NB4 (cell line): ENCODE results near the gene B4GALT3.
A peak's percentile ranks its signal among the peaks of the same experiment; 100 is the strongest.

Source experiments
- DNase-seq: peaks from one replicate; pipeline ENCODE4 v3.0.0; 2010; ENCODE audit warnings: low read depth
- H3K4me3 ChIP-seq: one replicate; pipeline ENCODE4 v1.5.1; 2011; ENCODE audit warnings: mild to moderate bottlenecking, low read depth, low read length, moderate library complexity
- CTCF ChIP-seq: IDR thresholded peaks from one replicate; pipeline ENCODE4 v1.5.1; 2012; ENCODE audit warnings: low read depth, low read length
- MAX ChIP-seq: IDR thresholded peaks from 2 replicates; pipeline ENCODE4 v1.6.1; 2011; ENCODE audit warnings: low read depth, low read length
- MYC ChIP-seq: IDR thresholded peaks from 2 replicates; pipeline ENCODE4 v1.6.1; 2011; ENCODE audit warnings: low read depth, low read length
- POLR2A ChIP-seq: IDR thresholded peaks from 2 replicates; pipeline ENCODE4 v1.6.1; 2011; ENCODE audit warnings: mild to moderate bottlenecking; ENCODE audit not compliant: insufficient read length; ENCODE audit errors: extremely low read depth

The B4GALT3 gene

GRCh38 chr1:161162052-161162451 lies 15.3 kb downstream of the B4GALT3 start:
- TF ChIP-seq POLR2A (no peak), CTCF (no peak), MYC (no peak), MAX (no peak)
- H3K4me3 ChIP-seq, result no peak overlapping the region
- no peak for DNase-seq

GRCh38 chr1:161161652-161162051 lies 15.7 kb downstream of the B4GALT3 start:
- no peak overlapping the region for H3K4me3 ChIP-seq
- DNase-seq, result no peak
- TF ChIP-seq POLR2A (no peak), CTCF (no peak), MYC (no peak), MAX (no peak)

GRCh38 chr1:161160671-161161145 lies 16.6 kb downstream of the B4GALT3 start:
- DNase-seq, result no peak
- H3K4me3 ChIP-seq, result no peak overlapping the region
- no peak for TF ChIP-seq MYC
- TF ChIP-seq POLR2A, result no peak
- no peak for TF ChIP-seq CTCF
- TF ChIP-seq MAX, result no peak

GRCh38 chr1:161159913-161160243 lies 17.4 kb downstream of the B4GALT3 start:
- TF ChIP-seq MYC (no peak), CTCF (no peak), MAX (no peak), POLR2A (no peak)
- DNase-seq, result no peak
- H3K4me3 ChIP-seq, result peak overlapping the region; percentile 85

GRCh38 chr1:161159087-161159912 lies 18.0 kb downstream of the B4GALT3 start, which contains the start of gene USP21:
Gene USP21 (plus strand): TSS chr1:161159500. CDS start chr1:161160641, 1,141 bp downstream.
- DNase-seq, result peak; percentile 90
- H3K4me3 ChIP-seq, result peak within 1 kb of the TSS; percentile 85
- TF ChIP-seq MYC (peak; percentile 34; the same call in 1 of the 2 replicates), POLR2A (peak; percentile 74), CTCF (no peak), MAX (peak; percentile 17; the same call in 1 of the 2 replicates)
